Esophagus muscularis mucosa (tissue), 4 donors: ENCODE data around the gene TEAD1.

ENCODE experiments used
- CTCF ChIP-seq, 3 experiments: fragments of 200-600 bp in 2 of 3; fragments of 450-650 bp in 1 of 3; sonication (generic) in 2 of 3; IDR thresholded peaks; one replicate each; pipeline ENCODE4 v1.5.1; 2017 to 2019; ENCODE audit warnings: antibody characterized with exemption in 3 of 3, mild to moderate bottlenecking in 2 of 3, moderate library complexity in 1 of 3
- EP300 ChIP-seq: sonication (generic); formaldehyde crosslinking; IDR thresholded peaks from one replicate; pipeline ENCODE4 v1.6.1; 2017; ENCODE audit warnings: antibody characterized with exemption
- POLR2A ChIP-seq: fragments of 450-650 bp; IDR thresholded peaks from one replicate; pipeline ENCODE4 v1.6.1; 2017; ENCODE audit warnings: antibody characterized with exemption, moderate library complexity, mild to moderate bottlenecking, low read depth

- TF ChIP-seq CTCF (IDR thresholded peaks at IDR 0.05) (no peak), POLR2A (no peak), EP300 (no peak)
These were observed 159.9 kb downstream of the TEAD1 start for GRCh38 chr11:12834166-12834565.
